HG03175 (cell line): ENCODE measurements around the gene LCLAT1.
"Not testable (repeated sequence)": the region's sequence is repeated elsewhere in the genome, so short reads cannot be mapped to it uniquely, and the experiment has no call there.

Source experiments
- ATAC-seq: cut with Tn5 transposase; IDR thresholded peaks from one replicate; pipeline ENCODE4 v1.9.1; 2021; ENCODE audit warnings: mild to moderate bottlenecking, moderate library complexity; ENCODE audit not compliant: unreplicated experiment

LCLAT1 gene

DNA sequence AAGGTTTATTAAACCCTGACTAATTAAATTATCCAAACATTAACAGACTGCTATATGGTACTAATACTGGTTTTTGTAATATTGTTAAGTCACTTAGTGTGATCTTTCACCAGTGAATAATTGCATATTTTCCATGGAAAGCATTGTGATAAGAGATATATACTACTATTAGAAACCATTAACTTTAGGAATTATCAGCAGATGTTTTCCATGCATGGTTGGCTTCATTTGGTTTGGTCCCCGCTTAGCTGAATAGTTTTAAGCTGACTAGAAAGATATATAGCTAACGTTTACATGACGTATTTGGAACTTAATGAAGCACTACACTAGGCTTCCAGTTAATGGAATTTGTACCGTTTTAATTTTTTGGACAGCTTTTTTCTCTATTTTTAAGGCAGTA, 37.9 kb downstream of the LCLAT1 start:
- no peak for ATAC-seq

GRCh38 chr2:30486655-30487054, 39.6 kb downstream of the LCLAT1 start:
- no peak for ATAC-seq

DNA sequence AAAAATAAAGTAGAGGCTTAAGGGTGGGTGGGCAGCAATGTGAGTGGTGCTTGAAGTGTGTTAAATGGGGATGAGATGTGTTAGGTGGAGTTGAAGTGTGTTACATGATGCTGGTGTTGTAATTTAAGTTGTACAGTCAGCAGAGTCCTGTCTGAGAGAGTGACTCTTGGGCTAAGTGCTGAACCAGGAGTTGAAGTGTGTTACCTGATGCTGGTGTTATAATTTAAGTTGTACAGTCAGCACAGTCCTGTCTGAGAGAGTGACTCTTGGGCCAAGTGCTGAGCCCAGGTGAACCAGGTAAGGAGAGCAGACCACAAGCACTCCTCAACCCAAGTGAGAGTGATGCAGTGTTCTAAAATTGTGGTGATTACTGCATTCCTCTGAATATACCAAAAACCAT, 40.6 kb downstream of the LCLAT1 start:
- no peak for ATAC-seq

DNA sequence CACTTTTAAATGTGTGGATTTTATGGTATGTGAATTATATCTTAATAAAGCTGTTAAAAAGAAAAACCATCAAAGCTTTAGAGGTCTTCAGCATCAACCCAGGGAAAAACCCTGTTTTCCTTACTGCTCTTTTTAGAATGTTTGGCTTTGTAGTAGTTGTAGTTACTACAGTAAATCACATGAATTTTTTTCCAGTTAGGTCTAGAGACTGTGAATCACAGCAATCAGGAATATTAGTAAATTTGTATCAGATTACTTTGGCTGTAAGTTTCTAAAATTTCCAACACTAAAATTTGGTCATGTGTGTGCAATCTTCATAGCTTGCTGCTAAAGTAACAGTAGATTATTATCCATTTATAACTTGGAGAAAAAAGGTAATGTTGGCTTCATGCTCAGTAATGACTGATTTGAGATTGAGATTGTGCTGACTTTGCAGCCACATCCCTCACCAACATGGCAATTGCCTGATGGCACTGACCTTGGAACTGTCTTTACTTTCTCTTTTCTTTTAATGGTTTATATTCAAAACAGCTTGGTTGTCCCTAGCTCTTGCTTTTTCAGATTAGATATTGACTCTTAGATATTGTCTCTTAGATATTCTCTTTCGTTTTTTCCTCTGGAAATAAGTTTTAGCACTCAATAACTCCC, 41.1 kb downstream of the LCLAT1 start:
- no peak for ATAC-seq

DNA sequence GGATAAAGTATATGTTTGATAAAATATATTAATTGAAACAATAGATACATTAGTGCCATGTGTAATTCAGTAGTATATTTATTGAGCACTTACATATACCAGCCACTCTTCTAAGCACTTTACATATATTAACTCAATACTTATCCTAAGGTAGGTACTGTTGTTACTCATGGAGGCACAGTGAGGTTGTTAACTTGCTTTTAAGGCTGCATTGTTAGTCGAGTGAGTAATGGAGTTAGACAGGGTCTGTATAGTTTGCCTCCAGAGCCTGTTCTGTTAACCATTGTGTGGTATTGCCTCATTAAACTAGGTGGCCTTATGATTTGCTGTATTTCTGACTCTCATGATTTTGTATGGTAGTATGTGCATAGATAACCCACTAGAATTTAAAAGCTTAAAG, 44.2 kb downstream of the LCLAT1 start:
- ATAC-seq = no peak

DNA sequence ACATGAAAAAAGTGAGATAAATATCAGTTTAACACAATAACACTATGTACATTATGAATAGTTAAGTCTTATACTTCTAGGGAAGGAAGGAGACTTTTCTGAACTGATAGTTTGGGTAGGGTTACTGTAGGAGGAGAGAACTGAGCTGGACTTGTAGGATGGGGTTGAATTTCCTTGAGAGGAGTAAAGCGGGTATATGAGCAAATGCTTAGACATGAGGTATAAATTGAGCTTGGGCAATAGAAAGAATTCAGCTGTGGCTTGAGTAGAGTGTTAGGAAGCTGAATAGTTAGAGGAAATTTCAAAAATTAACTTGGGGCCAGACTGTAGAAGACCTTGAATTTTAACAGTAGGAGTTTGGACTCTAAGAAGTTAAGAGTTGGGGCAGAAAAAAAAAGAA, 45.1 kb downstream of the LCLAT1 start:
- ATAC-seq = no peak

DNA sequence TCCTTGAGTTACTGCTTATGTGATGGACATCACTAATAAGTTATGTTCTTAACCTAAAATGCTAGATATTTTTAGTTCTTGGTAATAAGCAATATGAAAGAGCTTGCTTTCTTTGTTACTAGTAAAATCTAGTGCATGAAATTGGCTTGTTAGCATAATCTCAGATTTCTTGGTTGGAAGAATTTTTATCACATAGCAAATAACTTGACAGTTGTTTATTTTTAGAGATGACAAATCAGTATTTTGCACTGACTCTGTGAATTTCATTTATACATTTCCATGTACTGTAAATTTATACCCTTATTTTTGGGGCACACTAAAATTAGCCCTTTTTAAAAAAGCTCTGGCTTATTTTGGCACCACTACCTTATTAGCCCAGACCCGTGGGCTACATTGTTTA, 45.6 kb downstream of the LCLAT1 start:
- no peak for ATAC-seq

DNA sequence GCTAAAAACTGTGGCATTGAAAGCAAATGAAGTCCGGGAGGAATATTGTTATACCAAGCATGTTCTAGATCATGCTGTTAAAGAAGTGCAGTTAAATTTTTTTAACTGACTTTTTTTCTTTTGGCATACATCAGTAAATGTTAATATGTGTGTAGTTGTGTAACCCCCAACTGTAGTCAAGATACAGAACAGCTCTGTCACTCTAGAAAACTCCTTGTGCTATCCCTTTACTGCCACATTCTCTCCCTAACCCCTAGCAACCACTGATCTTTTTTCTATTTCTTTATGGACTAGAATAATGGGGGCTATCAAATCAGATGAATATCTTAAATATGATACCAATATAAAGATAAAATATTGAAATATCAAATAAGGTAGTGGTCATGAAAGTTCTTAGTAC, 46.4 kb downstream of the LCLAT1 start:
- no peak for ATAC-seq

DNA sequence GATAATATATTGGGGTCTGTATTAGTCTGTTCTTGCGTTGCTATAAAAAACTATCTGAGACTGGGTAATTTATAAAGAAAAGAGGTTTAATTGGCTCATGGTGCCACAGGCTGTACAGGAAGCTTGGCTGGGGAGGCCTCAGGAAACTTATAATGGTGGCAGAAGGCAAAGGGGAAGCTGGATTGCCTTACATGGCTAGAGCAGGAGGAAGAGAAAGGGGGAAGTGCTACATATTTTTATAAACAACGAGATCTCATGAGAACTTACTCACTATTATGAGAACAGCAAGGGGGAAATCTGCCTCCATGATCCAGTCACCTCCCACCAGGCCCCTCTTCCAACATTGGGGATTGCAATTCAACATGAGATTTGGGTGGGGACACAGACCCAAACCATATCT, 48.9 kb downstream of the LCLAT1 start:
- not testable (repeated sequence) for ATAC-seq

- no peak for ATAC-seq
Measured at GRCh38 chr2:30499681-30500080, 52.6 kb downstream of the LCLAT1 start.

- no peak for ATAC-seq
Measured at GRCh38 chr2:30500699-30501098, 53.7 kb downstream of the LCLAT1 start.

GRCh38 chr2:30502310-30502709, 55.3 kb downstream of the LCLAT1 start:
- no peak for ATAC-seq

DNA sequence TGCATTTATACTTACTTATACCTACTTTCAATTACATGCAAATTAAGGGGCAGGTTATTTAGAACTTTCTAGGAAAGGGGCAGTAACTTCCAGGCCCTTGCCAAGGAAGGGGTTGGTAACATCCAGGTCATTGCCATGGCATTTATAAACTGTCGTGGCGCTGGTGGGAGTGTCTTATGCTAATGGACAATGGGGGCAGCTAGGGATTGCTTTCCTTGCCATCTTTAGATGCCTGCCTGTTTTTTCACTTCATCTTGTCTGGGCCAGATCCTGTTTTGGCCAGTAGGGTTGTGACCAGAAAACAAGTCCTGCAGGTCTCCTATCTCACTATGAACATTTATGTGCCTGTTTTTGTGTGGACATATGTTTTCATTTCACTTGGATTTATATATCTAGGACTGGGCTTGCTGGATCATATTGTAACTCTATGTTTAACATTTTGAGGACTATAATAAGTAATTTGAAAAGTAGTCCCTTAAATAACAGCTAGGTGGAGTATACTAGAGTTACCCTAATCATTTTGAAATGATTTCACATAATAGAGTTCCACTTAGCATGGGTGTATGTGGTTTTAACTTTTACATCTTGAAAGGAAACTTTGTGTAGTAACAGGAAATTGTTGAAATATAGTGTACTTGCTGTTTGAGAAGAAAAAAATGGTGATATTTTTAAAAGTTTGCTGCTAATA, 56.1 kb downstream of the LCLAT1 start:
- peak; percentile 50 for ATAC-seq

GRCh38 chr2:30503695-30504052, 56.6 kb downstream of the LCLAT1 start:
- ATAC-seq = peak; percentile 41

DNA sequence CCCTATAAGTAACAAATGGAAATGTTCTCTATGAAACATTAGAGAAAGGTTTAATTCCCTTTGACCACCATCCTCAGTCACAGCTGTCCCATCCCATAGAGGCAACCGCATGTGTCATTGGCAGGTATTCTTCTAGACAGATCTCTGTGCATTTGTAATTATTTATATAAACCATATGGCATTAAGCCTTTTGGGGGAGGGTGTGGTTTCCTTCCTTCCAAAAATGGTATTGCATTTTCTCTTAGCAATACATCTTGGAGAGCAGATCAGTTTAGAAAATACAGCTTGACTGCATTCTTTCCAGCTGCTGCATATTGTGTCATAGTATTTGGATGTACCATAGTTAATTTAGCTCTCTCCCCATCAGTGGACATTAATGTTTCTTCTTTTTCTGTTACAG, 57.7 kb downstream of the LCLAT1 start:
- ATAC-seq = no peak

DNA sequence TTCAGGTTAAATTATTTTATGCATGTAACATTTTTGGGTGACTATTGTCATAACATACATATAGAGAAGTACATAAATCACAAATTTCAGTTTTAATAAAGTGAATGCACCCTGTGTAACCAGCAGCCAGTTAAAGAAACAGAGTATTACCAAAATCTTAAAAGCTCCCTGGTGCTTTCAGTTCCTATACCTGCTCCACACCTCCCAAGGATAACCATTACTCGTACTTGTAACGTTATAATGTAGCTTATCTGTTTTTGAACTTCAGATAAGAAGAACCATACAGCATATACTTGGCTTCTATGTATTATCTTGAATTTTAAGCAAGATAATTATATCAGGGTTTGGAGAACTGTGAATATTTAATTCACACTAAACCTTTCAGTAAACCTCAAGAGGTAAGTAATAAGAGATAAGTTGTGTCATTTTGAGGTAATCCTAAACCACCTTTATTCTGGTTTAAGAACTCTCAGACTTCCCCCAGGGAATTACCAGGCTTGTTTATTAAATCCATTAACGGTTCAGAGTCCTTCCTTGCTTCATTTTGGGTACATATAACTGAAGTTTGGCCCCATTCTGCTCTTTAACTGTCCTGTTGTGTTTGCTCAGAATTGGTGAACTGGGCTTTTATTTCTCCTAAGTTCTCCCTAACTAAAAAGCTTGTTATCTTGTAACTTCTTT, 58.6 kb downstream of the LCLAT1 start:
- ATAC-seq = no peak

- ATAC-seq = not testable (repeated sequence)
Measured at GRCh38 chr2:30507460-30507859, 60.4 kb downstream of the LCLAT1 start.

DNA sequence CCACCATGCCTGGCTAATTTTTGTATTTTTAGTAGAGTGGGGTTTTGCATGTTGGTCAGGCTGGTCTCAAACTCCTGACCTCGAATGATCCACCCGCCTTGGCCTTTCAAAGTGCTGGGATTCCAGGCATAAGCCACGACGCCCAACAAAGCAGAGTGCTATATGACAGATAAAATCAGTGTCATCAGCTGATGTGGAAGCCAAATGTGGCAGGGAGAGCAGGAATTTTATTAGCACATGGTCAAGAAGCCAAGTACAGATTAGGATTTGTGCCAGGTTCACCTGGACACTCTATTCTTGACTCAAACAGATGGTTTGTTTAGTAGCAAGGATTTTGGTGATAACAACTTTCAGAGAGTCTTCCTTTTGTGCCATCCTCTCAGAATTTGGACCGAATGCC, 62.7 kb downstream of the LCLAT1 start:
- ATAC-seq = no peak

DNA sequence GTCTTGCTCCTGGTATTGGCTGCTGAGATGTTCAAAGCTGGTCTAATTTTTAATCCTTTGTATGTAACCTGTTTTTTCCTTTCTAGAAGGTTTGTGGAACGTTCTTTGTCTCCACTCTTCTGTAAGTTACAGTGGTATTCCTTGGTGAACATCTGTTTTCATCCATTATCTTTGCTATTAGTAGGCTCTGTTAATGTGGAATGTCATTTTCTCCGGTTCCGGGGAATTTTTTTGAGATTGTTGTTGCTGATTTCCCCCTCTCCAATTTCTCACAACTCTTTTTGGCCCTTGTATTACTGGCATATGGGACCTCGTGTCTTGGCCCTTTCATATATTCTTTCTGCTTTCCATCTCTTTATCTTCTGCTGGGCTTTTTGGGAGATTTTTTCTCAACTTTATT, 63.4 kb downstream of the LCLAT1 start:
- no peak for ATAC-seq

DNA sequence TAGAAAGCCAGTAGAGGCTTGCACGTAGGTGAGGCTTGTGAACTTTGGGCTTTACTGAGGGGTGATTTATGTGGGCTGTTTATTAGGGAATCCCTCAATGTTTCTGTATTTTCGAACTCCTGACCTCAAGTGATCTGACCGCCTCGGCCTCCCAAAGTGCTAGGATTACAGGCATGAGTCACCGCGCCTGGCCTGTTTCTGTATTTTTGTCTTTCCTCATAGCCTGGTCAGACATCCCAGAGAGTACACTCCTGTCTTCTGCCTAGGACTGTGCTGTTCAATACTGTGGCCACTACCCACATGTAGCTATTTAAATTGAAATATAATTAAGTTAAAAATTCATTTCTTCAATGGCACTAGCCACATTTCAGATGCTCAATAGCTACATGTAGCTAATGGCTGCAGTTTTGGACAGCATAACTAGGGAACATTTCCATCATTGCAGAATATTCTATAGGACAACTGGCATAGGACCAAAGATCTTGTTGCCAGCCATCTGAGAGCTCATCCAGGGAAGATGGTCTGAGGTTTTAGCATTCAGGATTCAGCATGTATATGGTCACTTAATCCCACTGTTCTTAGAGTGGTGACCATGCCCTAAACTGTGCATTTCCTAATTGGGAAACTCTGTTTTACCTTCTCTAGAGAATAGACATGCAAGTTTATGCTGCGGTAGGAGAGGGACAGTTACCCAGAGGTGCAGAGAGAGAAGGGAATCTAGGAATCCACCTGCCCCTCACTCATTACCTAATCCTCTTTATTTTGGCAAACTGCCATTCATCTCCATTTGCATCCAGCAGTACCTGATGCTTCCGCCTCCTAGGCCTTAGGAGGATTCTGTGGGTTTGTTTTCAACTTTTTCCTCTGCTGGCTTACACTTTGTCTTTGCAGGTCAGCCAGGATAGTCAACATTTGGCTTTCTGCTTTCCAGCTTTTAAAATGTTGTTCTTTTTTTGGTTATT, 64.4 kb downstream of the LCLAT1 start:
- ATAC-seq = no peak

DNA sequence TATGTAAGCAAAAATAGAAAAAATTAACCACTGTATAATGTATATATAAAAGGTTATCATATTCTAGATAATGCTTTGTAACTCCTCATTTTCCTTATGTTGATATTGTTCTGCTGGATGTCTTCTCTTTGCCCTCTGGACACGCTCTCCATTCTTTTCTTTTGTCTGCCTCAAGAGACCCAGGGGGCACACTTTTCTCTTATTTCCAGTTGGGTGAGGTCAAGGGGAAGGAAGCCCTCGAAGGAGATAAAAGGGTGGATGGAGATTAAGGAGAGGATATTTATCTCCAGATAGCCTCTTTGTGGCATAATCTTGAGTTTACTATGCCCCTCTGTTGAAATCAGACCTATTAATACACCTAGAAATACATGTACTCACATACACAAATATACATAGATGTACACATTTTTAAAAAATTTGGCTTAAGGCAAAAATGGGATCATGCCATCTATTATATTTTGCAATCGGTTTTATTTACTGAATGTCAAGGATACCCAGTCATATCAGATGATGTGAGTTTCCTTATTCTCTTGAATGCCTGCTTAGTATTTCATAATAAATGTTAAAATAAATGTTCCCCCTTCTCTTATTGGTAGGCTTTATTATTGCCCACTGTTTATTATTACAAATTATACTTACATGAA, 65.3 kb downstream of the LCLAT1 start:
- no peak for ATAC-seq
